Suprapubic skin (tissue), 4 donors: ENCODE data around the gene AGAP1. TPM values are rescaled to one million over a fixed set of nuclear protein-coding genes. Genes with fewer than 3 reads are reported as not detected.

ENCODE experiments used
- DNase-seq, 2 donors: peaks; one replicate each; pipeline ENCODE4 v3.0.0-alpha.2; 2019; ENCODE audit warnings: low spot score in 2 of 2
- H3K27ac ChIP-seq: fragments of 200-600 bp; sonication (generic); one replicate; pipeline ENCODE4 v1.5.1; 2019
- H3K27me3 ChIP-seq: fragments of 200-600 bp; sonication (generic); one replicate; pipeline ENCODE4 v1.5.1; 2019
- H3K36me3 ChIP-seq: fragments of 200-600 bp; sonication (generic); one replicate; pipeline ENCODE4 v1.5.1; 2019
- H3K4me1 ChIP-seq: fragments of 200-600 bp; sonication (generic); one replicate; pipeline ENCODE4 v1.5.1; 2019
- H3K4me3 ChIP-seq: fragments of 200-600 bp; sonication (generic); one replicate; pipeline ENCODE4 v1.5.1; 2019; ENCODE audit warnings: mild to moderate bottlenecking
- H3K9me3 ChIP-seq: fragments of 200-600 bp; sonication (generic); one replicate; pipeline ENCODE4 v1.5.1; 2019
- EP300 ChIP-seq: sonication (generic); formaldehyde crosslinking; IDR thresholded peaks from one replicate; pipeline ENCODE4 v1.6.1; 2017; ENCODE audit warnings: antibody characterized with exemption
- POLR2A ChIP-seq, 2 donors: fragments of 450-650 bp; IDR thresholded peaks; one replicate each; pipeline ENCODE4 v1.6.1; 2017; ENCODE audit warnings: antibody characterized with exemption in 2 of 2, mild to moderate bottlenecking in 2 of 2, moderate library complexity in 2 of 2
- POLR2AphosphoS5 ChIP-seq, 3 donors: sonication (generic); formaldehyde crosslinking; IDR thresholded peaks; one replicate each; pipeline ENCODE4 v1.6.1; 2017; ENCODE audit warnings: antibody characterized with exemption in 3 of 3
- WGBS: methylation state at CpG from one replicate; pipeline ENCODE4 v1.1.5; 2018; 5-methylcytosine and 5-hydroxymethylcytosine counted together
- total RNA-seq, 4 donors: library from RNA; depleted of rRNA; stranded (reverse); fragments of >200 nt; gene quantifications; one replicate each; pipeline ENCODE4 v1.1.0, GENCODE V29; 2016
- TF ChIP-seq, protein P1 (sequence below), 2 donors: fragments of 200-600 bp in 1 of 2; fragments of 450-650 bp in 1 of 2; sonication (generic) in 1 of 2; IDR thresholded peaks; one replicate each; pipeline ENCODE4 v1.5.1; 2016 to 2019; ENCODE audit warnings: antibody characterized with exemption in 2 of 2, mild to moderate bottlenecking in 1 of 2, moderate library complexity in 1 of 2

The AGAP1 gene
- total RNA-seq, 4 donors from 2014 or later, result 14.1 to 30.7 (median 19.4) TPM

DNA sequence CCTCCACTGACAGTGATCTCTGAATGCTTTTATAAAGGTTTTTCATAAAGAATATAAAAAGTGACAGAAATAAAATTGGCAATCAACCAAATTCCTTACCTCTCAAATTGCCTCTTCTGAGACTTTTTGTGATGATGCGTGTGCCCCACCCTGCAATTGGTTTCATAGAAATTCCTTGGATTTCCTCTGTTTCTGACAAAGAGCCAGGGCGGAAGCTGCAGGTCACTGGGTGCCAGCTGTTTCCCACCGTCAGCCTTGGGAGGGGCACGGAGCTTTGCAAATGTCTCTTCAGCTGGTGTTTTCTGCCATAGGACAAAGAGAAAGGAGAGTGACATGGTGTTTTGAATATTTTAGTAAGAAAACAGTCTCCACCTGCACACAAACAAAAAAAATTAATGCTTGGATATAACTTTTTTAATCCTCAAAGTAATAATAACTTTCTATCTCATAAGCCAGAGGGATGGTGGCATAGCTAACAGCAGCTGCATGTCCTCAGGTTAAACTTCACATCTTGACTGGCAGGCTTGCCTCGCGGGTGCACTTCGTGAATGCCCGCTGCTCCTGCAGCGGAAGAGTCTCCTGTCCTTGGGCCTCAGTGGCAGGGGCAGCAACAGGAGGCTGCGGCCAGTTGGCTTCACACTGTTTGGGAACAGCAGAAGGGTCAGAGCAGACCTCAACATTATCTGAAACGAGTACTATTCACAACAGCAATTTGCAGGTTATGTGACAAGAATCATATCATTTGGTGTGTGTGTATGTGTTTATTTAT is 24.7 kb downstream of the AGAP1 start:
- TF ChIP-seq, protein P1, sequence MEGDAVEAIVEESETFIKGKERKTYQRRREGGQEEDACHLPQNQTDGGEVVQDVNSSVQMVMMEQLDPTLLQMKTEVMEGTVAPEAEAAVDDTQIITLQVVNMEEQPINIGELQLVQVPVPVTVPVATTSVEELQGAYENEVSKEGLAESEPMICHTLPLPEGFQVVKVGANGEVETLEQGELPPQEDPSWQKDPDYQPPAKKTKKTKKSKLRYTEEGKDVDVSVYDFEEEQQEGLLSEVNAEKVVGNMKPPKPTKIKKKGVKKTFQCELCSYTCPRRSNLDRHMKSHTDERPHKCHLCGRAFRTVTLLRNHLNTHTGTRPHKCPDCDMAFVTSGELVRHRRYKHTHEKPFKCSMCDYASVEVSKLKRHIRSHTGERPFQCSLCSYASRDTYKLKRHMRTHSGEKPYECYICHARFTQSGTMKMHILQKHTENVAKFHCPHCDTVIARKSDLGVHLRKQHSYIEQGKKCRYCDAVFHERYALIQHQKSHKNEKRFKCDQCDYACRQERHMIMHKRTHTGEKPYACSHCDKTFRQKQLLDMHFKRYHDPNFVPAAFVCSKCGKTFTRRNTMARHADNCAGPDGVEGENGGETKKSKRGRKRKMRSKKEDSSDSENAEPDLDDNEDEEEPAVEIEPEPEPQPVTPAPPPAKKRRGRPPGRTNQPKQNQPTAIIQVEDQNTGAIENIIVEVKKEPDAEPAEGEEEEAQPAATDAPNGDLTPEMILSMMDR (IDR thresholded peaks at IDR 0.05), result no peak
- TF ChIP-seq POLR2AphosphoS5 (IDR thresholded peaks at IDR 0.05) (no peak), POLR2A (IDR thresholded peaks at IDR 0.05) (no peak), EP300 (no peak)
- H3K36me3 ChIP-seq, result no peaks in the 10 kb centered on the region
- no peak for DNase-seq
- no peak overlapping the region for H3K27ac ChIP-seq
- no peaks in the 10 kb centered on the region for H3K9me3 ChIP-seq
- 63% methylated on average over 11 of the region's 11 CpGs for WGBS
- no peak overlapping the region for H3K4me3 ChIP-seq
- peaks cover 20% of the 10 kb centered on the region for H3K4me1 ChIP-seq
- no peaks in the 10 kb centered on the region for H3K27me3 ChIP-seq

DNA sequence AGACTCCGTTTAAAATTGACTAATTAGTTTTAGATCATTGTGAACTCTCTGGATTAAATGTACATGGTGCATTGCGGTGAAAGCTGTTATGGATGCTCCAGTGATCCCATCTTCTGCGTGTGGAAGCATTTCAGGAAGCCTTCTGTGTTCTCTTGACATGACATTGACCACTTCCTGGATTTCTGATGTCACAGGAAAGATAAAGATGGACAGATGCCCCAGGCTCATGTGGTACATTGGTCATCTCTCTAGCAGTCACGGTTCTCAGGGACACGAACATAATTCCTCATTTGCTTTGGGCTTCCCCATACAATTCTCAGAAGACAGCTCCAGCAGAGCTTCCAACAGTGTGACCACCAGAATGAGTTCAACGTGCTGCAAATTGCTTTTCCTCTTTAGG is 26.9 kb downstream of the AGAP1 start:
- no peak for DNase-seq
- no peak overlapping the region for H3K27ac ChIP-seq

DNA sequence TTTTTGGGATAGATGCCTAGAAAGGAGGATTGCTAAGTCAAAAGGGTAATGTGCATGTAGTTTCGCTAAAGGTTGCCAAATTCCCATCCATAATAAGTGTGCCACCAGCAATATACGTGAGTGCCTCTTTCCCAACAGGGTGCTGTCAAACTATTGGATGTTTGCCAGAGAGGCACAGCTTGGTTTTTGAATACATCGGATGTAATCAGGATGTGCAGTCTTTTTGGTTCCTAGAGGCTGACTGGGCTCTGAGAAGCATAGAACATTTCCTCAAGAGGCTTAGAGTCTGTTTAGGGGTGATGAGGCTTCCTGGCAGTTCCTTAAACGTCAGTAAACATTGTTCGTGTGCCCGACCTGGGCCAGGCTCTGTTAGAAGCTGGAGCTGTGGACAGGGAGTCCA is 28.0 kb downstream of the AGAP1 start:
- Histone ChIP-seq H3K4me1 (peaks cover 21% of the 10 kb centered on the region), H3K4me3 (no peak overlapping the region), H3K9me3 (no peaks in the 10 kb centered on the region), H3K27ac (no peak overlapping the region), H3K27me3 (no peaks in the 10 kb centered on the region), H3K36me3 (no peaks in the 10 kb centered on the region)
- no peak for TF ChIP-seq EP300
- TF ChIP-seq, protein P1 (IDR thresholded peaks at IDR 0.05), result no peak
- no peak for TF ChIP-seq POLR2A (IDR thresholded peaks at IDR 0.05)
- no peak for TF ChIP-seq POLR2AphosphoS5 (IDR thresholded peaks at IDR 0.05)
- 39% methylated on average over 6 of the region's 6 CpGs for WGBS
- DNase-seq, result no peak

More for the DNA sequence above, 26.9 kb downstream of the AGAP1 start:
- TF ChIP-seq EP300, result no peak
- no peak for TF ChIP-seq POLR2A (IDR thresholded peaks at IDR 0.05)
- TF ChIP-seq, protein P1 (IDR thresholded peaks at IDR 0.05), result no peak
- no peak for TF ChIP-seq POLR2AphosphoS5 (IDR thresholded peaks at IDR 0.05)
- H3K9me3 ChIP-seq, result no peaks in the 10 kb centered on the region
- 91% methylated on average over 6 of the region's 6 CpGs for WGBS
- no peak overlapping the region for H3K4me3 ChIP-seq
- H3K36me3 ChIP-seq, result no peaks in the 10 kb centered on the region
- peaks cover 20% of the 10 kb centered on the region for H3K4me1 ChIP-seq
- no peaks in the 10 kb centered on the region for H3K27me3 ChIP-seq

DNA sequence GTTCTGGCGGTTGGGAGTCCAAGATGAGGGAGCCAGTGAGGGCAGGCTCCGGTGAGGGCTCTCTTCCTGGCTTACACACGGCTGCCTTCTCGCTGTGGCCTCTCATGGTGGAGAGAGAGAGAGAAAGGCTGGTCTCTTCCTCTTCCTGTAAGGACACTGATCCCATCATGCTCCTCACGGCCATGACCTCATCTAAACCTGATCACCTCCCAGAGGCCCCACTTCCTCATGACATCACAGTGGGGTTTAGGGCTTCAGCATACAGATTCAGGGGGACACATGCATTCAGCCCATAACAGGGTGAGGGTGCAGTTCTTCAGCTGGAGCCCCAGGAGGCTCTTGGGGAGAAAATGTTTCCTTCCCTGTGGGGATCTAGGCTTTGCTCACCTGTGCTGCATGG is 29.2 kb downstream of the AGAP1 start:
- no peak for DNase-seq
- peaks cover 23% of the 10 kb centered on the region for H3K4me1 ChIP-seq
- no peak overlapping the region for H3K4me3 ChIP-seq
- no CpG with 5 or more reads among the region's 5 CpGs for WGBS
- H3K9me3 ChIP-seq, result no peaks in the 10 kb centered on the region
- no peak overlapping the region for H3K27ac ChIP-seq
- H3K27me3 ChIP-seq, result no peaks in the 10 kb centered on the region
- H3K36me3 ChIP-seq, result no peaks in the 10 kb centered on the region
- TF ChIP-seq, protein P1 (IDR thresholded peaks at IDR 0.05), result no peak
- TF ChIP-seq EP300 (no peak), POLR2AphosphoS5 (IDR thresholded peaks at IDR 0.05) (no peak), POLR2A (IDR thresholded peaks at IDR 0.05) (no peak)

DNA sequence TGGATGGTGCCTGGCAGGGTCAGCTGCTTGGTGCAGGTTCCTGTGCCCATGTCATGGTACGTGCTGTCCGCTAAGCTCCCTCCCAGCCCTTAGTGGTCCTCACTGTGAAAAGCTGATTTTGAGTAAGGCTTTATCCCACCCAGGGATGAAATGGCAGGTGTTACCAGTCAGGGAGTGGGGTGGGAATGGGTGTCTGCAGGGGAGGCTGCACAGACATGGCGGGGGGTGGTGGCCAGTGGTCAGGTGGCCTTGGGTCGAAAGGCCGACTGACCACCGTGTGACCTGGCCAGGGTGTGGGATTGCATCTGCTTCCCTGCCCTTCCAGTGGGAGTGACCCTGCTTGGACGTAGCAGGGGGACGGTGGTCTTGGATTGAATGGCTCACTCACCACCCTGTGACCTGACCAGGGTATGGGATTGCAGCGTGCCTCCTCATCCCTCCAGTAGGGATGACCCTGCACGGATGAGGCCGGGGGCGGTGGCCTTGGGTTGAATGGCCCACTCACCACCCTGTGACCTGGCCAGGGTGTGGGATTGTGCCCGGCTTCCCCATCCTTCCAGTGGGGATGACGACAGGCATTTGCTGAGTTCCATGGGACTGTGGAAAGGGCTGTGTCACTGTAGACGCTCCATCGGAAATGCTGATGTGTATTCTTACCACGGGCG is 29.8 kb downstream of the AGAP1 start:
- no peak for DNase-seq
- no peak for TF ChIP-seq EP300
- TF ChIP-seq, protein P1 (IDR thresholded peaks at IDR 0.05), result no peak
- no peak for TF ChIP-seq POLR2A (IDR thresholded peaks at IDR 0.05)
- no peak for TF ChIP-seq POLR2AphosphoS5 (IDR thresholded peaks at IDR 0.05)
- Histone ChIP-seq H3K9me3 (no peaks in the 10 kb centered on the region), H3K4me3 (no peak overlapping the region), H3K27me3 (no peaks in the 10 kb centered on the region), H3K27ac (no peak overlapping the region), H3K36me3 (no peaks in the 10 kb centered on the region), H3K4me1 (peaks cover 17% of the 10 kb centered on the region)
- WGBS, result 94% methylated on average over 18 of the region's 18 CpGs
